ENCODE measurements around the gene GDF10. TPM values are rescaled to one million over a fixed set of nuclear protein-coding genes. Genes with fewer than 3 reads are reported as not detected.

GDF10 gene
- total RNA-seq, 1 experiment from 2014 or later, result 0.20 TPM

DNA sequence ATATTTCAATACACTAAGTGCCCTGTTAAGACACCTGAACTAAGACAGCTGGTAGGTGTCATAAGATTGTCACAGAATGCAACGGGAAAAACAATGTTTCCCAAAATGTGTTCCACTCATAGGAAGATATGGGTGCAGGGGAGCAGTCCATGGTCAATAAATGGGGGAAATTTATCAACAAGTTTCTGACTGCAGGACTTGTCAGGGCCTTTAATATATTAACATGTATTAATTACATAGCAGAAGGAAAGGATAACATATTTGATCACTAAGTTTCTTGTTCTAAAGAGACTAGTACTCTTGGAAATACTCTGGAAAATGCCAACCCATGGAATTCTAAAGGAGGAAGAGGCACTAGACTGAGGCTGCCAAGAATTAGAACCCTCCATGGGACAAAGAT, 54.9 kb downstream of the GDF10 start:
- Histone ChIP-seq H2BK5ac (ENCODE audit: insufficient read length, low read length) (no peak overlapping the region), H3K9ac (ENCODE audit: extremely low read depth, insufficient read length, low read length) (no peak overlapping the region), H4K5ac (ENCODE audit: insufficient read length, low read depth, low read length) (no peak overlapping the region), H2BK120ac (ENCODE audit: low read depth, low read length, poor library complexity, severe bottlenecking) (no peak overlapping the region), H3T11ph (ENCODE audit: low read length) (no peak overlapping the region), H3K4ac (ENCODE audit: low read depth, low read length) (no peak overlapping the region), H2AK5ac (ENCODE audit: insufficient read length, low read length) (no peak overlapping the region), H3K4me2 (ENCODE audit: insufficient read depth, insufficient read length, low read length) (no peak overlapping the region), H3K79me2 (ENCODE audit: insufficient read depth, low read length) (no peaks in the 10 kb centered on the region), H3K14ac (ENCODE audit: insufficient read depth, low read length) (no peak overlapping the region), H3K23me2 (ENCODE audit: insufficient read length, low read depth, low read length, poor library complexity, severe bottlenecking) (no peaks in the 10 kb centered on the region), H2AFZ (ENCODE audit: low read length) (no peak overlapping the region), H3K23ac (ENCODE audit: insufficient read length, low read depth, low read length) (no peak overlapping the region), H4K8ac (replicated peaks; ENCODE audit: insufficient read length, low read depth, low read length) (no peak overlapping the region), H3K27ac (ENCODE audit: insufficient read length, low read depth, low read length) (no peak overlapping the region), H3K9me3 (ENCODE audit: control insufficient read depth, low read depth, low read length) (no peaks in the 10 kb centered on the region), H4K91ac (ENCODE audit: insufficient read length, low read depth, low read length) (no peak overlapping the region), H4K20me1 (ENCODE audit: control insufficient read depth, insufficient read depth, insufficient read length) (no peaks in the 10 kb centered on the region), H2BK15ac (ENCODE audit: low read depth, low read length) (no peak overlapping the region), H3K27me3 (ENCODE audit: insufficient read depth, low read length) (no peaks in the 10 kb centered on the region), H3K18ac (ENCODE audit: insufficient read length, low read depth, low read length) (no peak overlapping the region), H3K4me1 (ENCODE audit: insufficient read depth, low read length) (no peaks in the 10 kb centered on the region), H2BK20ac (ENCODE audit: low read depth, low read length, poor library complexity, severe bottlenecking) (no peak overlapping the region), H3K56ac (ENCODE audit: insufficient read length, low read depth, low read length) (no peak overlapping the region), H3K79me1 (ENCODE audit: insufficient read depth, low read depth, low read length, poor library complexity, severe bottlenecking) (no peaks in the 10 kb centered on the region), H2BK12ac (ENCODE audit: insufficient read length, low read depth, low read length) (no peak overlapping the region)
- no CpG with 5 or more reads among the region's 1 CpG for WGBS (ENCODE audit: extremely low coverage, insufficient read length, low lambda C conversion rate)
- Mint-ChIP-seq H3K27me3 (ENCODE audit: low read depth) (no peaks in the 10 kb centered on the region; the same call in 1 of the 2 replicates), H3K27ac (no peak overlapping the region), H3K4me1 (no peaks in the 10 kb centered on the region), H3K4me3 (no peak overlapping the region), H3K36me3 (ENCODE audit: insufficient read depth in 1 of 3, low read depth in 3 of 3) (no peaks in the 10 kb centered on the region), H3K9me3 (no peaks in the 10 kb centered on the region)
- TF ChIP-seq, protein P1, sequence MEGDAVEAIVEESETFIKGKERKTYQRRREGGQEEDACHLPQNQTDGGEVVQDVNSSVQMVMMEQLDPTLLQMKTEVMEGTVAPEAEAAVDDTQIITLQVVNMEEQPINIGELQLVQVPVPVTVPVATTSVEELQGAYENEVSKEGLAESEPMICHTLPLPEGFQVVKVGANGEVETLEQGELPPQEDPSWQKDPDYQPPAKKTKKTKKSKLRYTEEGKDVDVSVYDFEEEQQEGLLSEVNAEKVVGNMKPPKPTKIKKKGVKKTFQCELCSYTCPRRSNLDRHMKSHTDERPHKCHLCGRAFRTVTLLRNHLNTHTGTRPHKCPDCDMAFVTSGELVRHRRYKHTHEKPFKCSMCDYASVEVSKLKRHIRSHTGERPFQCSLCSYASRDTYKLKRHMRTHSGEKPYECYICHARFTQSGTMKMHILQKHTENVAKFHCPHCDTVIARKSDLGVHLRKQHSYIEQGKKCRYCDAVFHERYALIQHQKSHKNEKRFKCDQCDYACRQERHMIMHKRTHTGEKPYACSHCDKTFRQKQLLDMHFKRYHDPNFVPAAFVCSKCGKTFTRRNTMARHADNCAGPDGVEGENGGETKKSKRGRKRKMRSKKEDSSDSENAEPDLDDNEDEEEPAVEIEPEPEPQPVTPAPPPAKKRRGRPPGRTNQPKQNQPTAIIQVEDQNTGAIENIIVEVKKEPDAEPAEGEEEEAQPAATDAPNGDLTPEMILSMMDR (conservative IDR thresholded peaks at IDR 0.05), result no peak
- DNase-seq, result no peak
